IMR-90 (cell line): Measurements from ENCODE around the gene MAP1LC3A. TPM values are rescaled to one million over a fixed set of nuclear protein-coding genes. Genes with fewer than 3 reads are reported as not detected.

Experiments
- ATAC-seq: fragments of 200-7000 bp; cut with Tn5 transposase; 2 replicates; pipeline ENCODE4 v1.9.1; 2020; ENCODE audit warnings: low read depth, mild to moderate bottlenecking, moderate library complexity
- BruUV-seq: library from RNA; stranded (reverse); fragments of 400-500 nt; replicated peaks from 2 replicates; lab custom pipeline; 2021; lab: Mats Ljungman, UMichigan
- CTCF ChIA-PET: fragments of 300-600 bp; formaldehyde crosslinking; extraction: SDS; loops from one replicate; lab custom pipeline; 2021; ENCODE audit warnings: antibody characterized with exemption; lab: Yijun Ruan, JAX
- POLR2A ChIA-PET: fragments of 300-600 bp; sonication (Branson Sonifier 250); formaldehyde crosslinking; loops from one replicate; lab custom pipeline; 2022; ENCODE audit warnings: antibody characterized with exemption; ENCODE audit not compliant: unreplicated experiment; lab: Charles Lee
- DNase-seq: peaks from one replicate; pipeline ENCODE4 v3.0.0; 2013
- H2AFZ ChIP-seq: replicated peaks from 2 replicates; pipeline ENCODE3; 2013; ENCODE audit warnings: low read length, mild to moderate bottlenecking; ENCODE audit not compliant: poor library complexity
- H2AK5ac ChIP-seq: 2 replicates; pipeline ENCODE4 v1.6.1; 2013; ENCODE audit warnings: low read depth, low read length, inconsistent platforms
- H2AK9ac ChIP-seq: replicated peaks from 2 replicates; pipeline ENCODE3; 2013; ENCODE audit warnings: mild to moderate bottlenecking, low read depth, low read length, moderate library complexity; ENCODE audit not compliant: poor library complexity
- H2BK120ac ChIP-seq: 2 replicates; pipeline ENCODE4 v1.6.1; 2013; ENCODE audit warnings: low read depth, low read length, inconsistent platforms
- H2BK15ac ChIP-seq: 3 replicates; pipeline ENCODE4 v1.6.1; 2013; ENCODE audit warnings: low read depth, low read length, inconsistent platforms
- H2BK20ac ChIP-seq: 2 replicates; pipeline ENCODE4 v1.6.1; 2013; ENCODE audit warnings: low read depth, mild to moderate bottlenecking, inconsistent platforms, low read length, moderate library complexity
- H2BK5ac ChIP-seq: 2 replicates; pipeline ENCODE4 v1.6.1; 2013; ENCODE audit warnings: mild to moderate bottlenecking, low read depth, low read length, inconsistent platforms; ENCODE audit not compliant: poor library complexity, severe bottlenecking
- H3K14ac ChIP-seq: replicated peaks from 2 replicates; pipeline ENCODE4 v1.6.1; 2013; ENCODE audit warnings: low read depth, low read length, inconsistent platforms
- H3K18ac ChIP-seq: 2 replicates; pipeline ENCODE4 v1.6.1; 2013; ENCODE audit warnings: low read depth, low read length, control low read depth
- H3K23ac ChIP-seq: 2 replicates; pipeline ENCODE4 v1.6.1; 2013; ENCODE audit warnings: low read depth, low read length, inconsistent platforms
- H3K27ac ChIP-seq: 2 replicates; pipeline ENCODE4 v1.5.1; 2013; ENCODE audit warnings: mild to moderate bottlenecking, control low read depth, low read length; ENCODE audit not compliant: insufficient read depth
- H3K27me3 ChIP-seq: 2 replicates; pipeline ENCODE4 v1.6.1; 2013; ENCODE audit warnings: low read length; ENCODE audit not compliant: control insufficient read depth, insufficient read depth
- H3K36me3 ChIP-seq: 2 replicates; pipeline ENCODE4 v1.6.1; 2013; ENCODE audit warnings: low read length, mixed read lengths; ENCODE audit not compliant: control insufficient read depth, insufficient read depth
- H3K4ac ChIP-seq: 2 replicates; pipeline ENCODE4 v1.6.1; 2013; ENCODE audit warnings: low read depth, low read length, inconsistent platforms
- H3K4me1 ChIP-seq: 2 replicates; pipeline ENCODE4 v1.6.1; 2013; ENCODE audit warnings: low read length, mixed read lengths; ENCODE audit not compliant: control insufficient read depth, insufficient read depth
- H3K4me2 ChIP-seq: 2 replicates; pipeline ENCODE4 v1.6.1; 2013; ENCODE audit warnings: low read depth, mild to moderate bottlenecking, control low read depth, low read length, moderate library complexity
- H3K4me3 ChIP-seq: 2 replicates; pipeline ENCODE4 v1.5.1; 2013; ENCODE audit warnings: low read depth, mild to moderate bottlenecking, control low read depth, low read length, moderate library complexity; ENCODE audit not compliant: insufficient read depth
- H3K56ac ChIP-seq: 2 replicates; pipeline ENCODE4 v1.6.1; 2013; ENCODE audit warnings: low read length, inconsistent platforms; ENCODE audit not compliant: insufficient read depth; ENCODE audit errors: extremely low read depth
- H3K79me1 ChIP-seq, 2 experiments: 2 replicates each; pipeline ENCODE4 v1.6.1; 2013; ENCODE audit warnings: low read length in 2 of 2, inconsistent platforms in 1 of 2, low read depth in 1 of 2
- H3K9ac ChIP-seq: 2 replicates; pipeline ENCODE4 v1.6.1; 2013; ENCODE audit warnings: low read depth, low read length, control low read depth
- H3K9me1 ChIP-seq: 2 replicates; pipeline ENCODE4 v1.6.1; 2013; ENCODE audit warnings: low read length, inconsistent platforms; ENCODE audit not compliant: insufficient read depth
- H3K9me3 ChIP-seq: 2 replicates; pipeline ENCODE4 v1.6.1; 2013; ENCODE audit warnings: low read length; ENCODE audit not compliant: control insufficient read depth, insufficient read depth
- H4K20me1 ChIP-seq: 2 replicates; pipeline ENCODE4 v1.6.1; 2013; ENCODE audit warnings: low read length, inconsistent platforms; ENCODE audit not compliant: insufficient read depth
- H4K5ac ChIP-seq: 2 replicates; pipeline ENCODE4 v1.6.1; 2013; ENCODE audit warnings: mild to moderate bottlenecking, low read depth, low read length, control low read depth
- H4K8ac ChIP-seq, 2 experiments: 2 replicates each; pipeline ENCODE4 v1.6.1; 2013; ENCODE audit warnings: low read depth in 2 of 2, low read length in 2 of 2, control low read depth in 1 of 2, inconsistent platforms in 1 of 2
- H4K91ac ChIP-seq: 2 replicates; pipeline ENCODE4 v1.6.1; 2013; ENCODE audit warnings: low read depth, low read length, inconsistent platforms; ENCODE audit not compliant: insufficient read depth
- BHLHE40 ChIP-seq: fragments of 150-350 bp; IDR thresholded peaks from 2 replicates; pipeline ENCODE4 v1.6.1; 2016; ENCODE audit warnings: mild to moderate bottlenecking, low read depth, low read length
- FOS ChIP-seq: fragments of 150-350 bp; IDR thresholded peaks from 2 replicates; pipeline ENCODE4 v1.6.1; 2016; ENCODE audit warnings: low read depth, low read length
- MXI1 ChIP-seq: IDR thresholded peaks from 2 replicates; pipeline ENCODE4 v1.6.1; 2012; ENCODE audit warnings: low read depth, mild to moderate bottlenecking, low read length, moderate library complexity, borderline replicate concordance
- POLR2A ChIP-seq: IDR thresholded peaks from 2 replicates; pipeline ENCODE4 v1.6.1; 2012; ENCODE audit warnings: mild to moderate bottlenecking, low read depth, low read length
- RAD21 ChIP-seq: IDR thresholded peaks from 2 replicates; pipeline ENCODE4 v1.6.1; 2012; ENCODE audit warnings: low read length, improper control_type of control experiment
- RCOR1 ChIP-seq: IDR thresholded peaks from 2 replicates; pipeline ENCODE4 v1.6.1; 2012; ENCODE audit warnings: mild to moderate bottlenecking, low read length, improper control_type of control experiment; ENCODE audit not compliant: insufficient replicate concordance
- SMC3 ChIP-seq: fragments of 150-350 bp; IDR thresholded peaks from 2 replicates; pipeline ENCODE4 v1.6.1; 2016; ENCODE audit warnings: low read depth, mild to moderate bottlenecking, antibody characterized with exemption, low read length, moderate library complexity
- WGBS, 2 experiments: methylation state at CpG; one replicate each; pipeline versions ENCODE4 v1.1.5 to v1.1.7; 2013; ENCODE audit warnings: missing lambda C conversion rate in 2 of 2; ENCODE audit not compliant: insufficient read length in 1 of 2; ENCODE audit errors: extremely low coverage in 2 of 2; 5-methylcytosine and 5-hydroxymethylcytosine counted together
- dilution Hi-C: fragments of 300-500 bp; cut with HindIII; formaldehyde crosslinking; loops from one replicate; pipeline ENCODE4 v1.14.3; 2018; ENCODE audit warnings: low sequenced_read_pairs; ENCODE audit not compliant: unreplicated experiment
- in situ Hi-C: fragments of 300-500 bp; cut with MboI; formaldehyde crosslinking; loops from 3 replicates; pipeline ENCODE4 v1.14.3; 2019; ENCODE audit warnings: low sequenced_read_pairs, inconsistent platforms, mixed read lengths
- intact Hi-C: fragments of 100-400 bp; cut with micrococcal nuclease; formaldehyde crosslinking; loops from 2 replicates; pipeline ENCODE4 v1.10.0; 2022
- polyA plus RNA-seq, 3 experiments: library from polyadenylated mRNA; depleted of rRNA; stranded (reverse); fragments of >200 nt; gene quantifications; 2 replicates each; pipeline ENCODE4 v1.2.3, GENCODE V29; 2012; ENCODE audit warnings: low replicate concordance in 1 of 3
- total RNA-seq: library from RNA; depleted of rRNA; stranded (reverse); fragments of >200 nt; gene quantifications from 2 replicates; pipeline ENCODE4 v1.2.3, GENCODE V29; 2012

Gene MAP1LC3A
- total and polyA plus RNA-seq, 2 of the 4 experiments (the other 2 are of a cell fraction), result 10.0 to 39.7 TPM

- no peak overlapping the region for H4K91ac ChIP-seq
- no peak overlapping the region for H2AFZ ChIP-seq
- ATAC-seq (no peak), DNase-seq (no peak)
- TF ChIP-seq SMC3 (no peak), FOS (no peak), RAD21 (no peak), RCOR1 (no peak), BHLHE40 (no peak), MXI1 (no peak), POLR2A (no peak)
- H4K8ac ChIP-seq, result no peak overlapping the region
- H3K4me1 ChIP-seq, result peaks cover 27% of the 10 kb centered on the region
- no peaks in the 10 kb centered on the region for H3K9me3 ChIP-seq
- H3K9me1 ChIP-seq, result peaks cover 52% of the 10 kb centered on the region
- H3K36me3 ChIP-seq, result peaks cover 69% of the 10 kb centered on the region
- H3K4me3 ChIP-seq, result no peak overlapping the region
- H2AK5ac ChIP-seq, result peak overlapping the region; percentile 43; the same call in 1 of the 2 replicates
- no CpG with 5 or more reads among the region's 3 CpGs for WGBS, 2 experiments
- CTCF ChIA-PET, result no interaction called here
- no peak overlapping the region for H3K18ac ChIP-seq
- H3K9ac ChIP-seq, result no peak overlapping the region
- POLR2A ChIA-PET, result interaction anchor here (0.6 kb wide), 1 partner anchor 861 kb away, joined by 5 read pairs; no protein-coding TSS in a partner anchor
- no peak overlapping the region for H2BK5ac ChIP-seq
- BruUV-seq, result no TSS peak
- peaks cover 61 to 84% of the 10 kb centered on the region in 2 experiments for H3K79me1 ChIP-seq
- dilution Hi-C loops (no loop called here), in situ Hi-C loops (no loop called here), intact Hi-C loops (no loop called here)
- no peak overlapping the region for H2BK120ac ChIP-seq
- no peak overlapping the region for H3K56ac ChIP-seq
- H3K4ac ChIP-seq, result 0 out of 2 replicates have a peak overlapping the region, but pooled peaks have one; percentile 41
- H3K14ac ChIP-seq, result no peak overlapping the region
- H2BK20ac ChIP-seq, result 0 out of 2 replicates have a peak overlapping the region, but pooled peaks have one; percentile 6
- no peak overlapping the region for H4K5ac ChIP-seq
- H2BK15ac ChIP-seq, result no peak overlapping the region; the same call in 2 of the 3 replicates
- H4K20me1 ChIP-seq, result peaks cover 22% of the 10 kb centered on the region
- no peak overlapping the region for H3K4me2 ChIP-seq
- H3K23ac ChIP-seq, result peak overlapping the region; percentile 4; the same call in 1 of the 2 replicates
- no peak overlapping the region for H3K27ac ChIP-seq
- H3K27me3 ChIP-seq, result no peaks in the 10 kb centered on the region
- no peak overlapping the region for H2AK9ac ChIP-seq
Observed at GRCh38 chr20:34529742-34530141, 28.8 kb upstream of the MAP1LC3A start.
